ENCODE results near the gene FYN. TPM values are rescaled to one million over a fixed set of nuclear protein-coding genes. Genes with fewer than 3 reads are reported as not detected.

Gene FYN
- total and polyA plus RNA-seq, 2 donors from 2014 or later, result 34.5 to 52.4 TPM

- Histone ChIP-seq H3K27ac (ENCODE audit: low read depth in 2 of 2, low read length in 2 of 2) (peak overlapping the region in 1 of 2 donors; percentile 29), H3K4me3 (ENCODE audit: low read length in 3 of 3) (no peak overlapping the region), H3K36me3 (ENCODE audit: control insufficient read depth in 2 of 3, insufficient read depth in 3 of 3, low read length in 3 of 3) (no peaks in the 10 kb centered on the region), H3K9ac (ENCODE audit: low read length in 3 of 3) (no peak overlapping the region), H3K9me3 (ENCODE audit: control insufficient read depth in 2 of 3, insufficient read depth in 1 of 3, low read length in 3 of 3) (no peaks in the 10 kb centered on the region), H3K4me1 (ENCODE audit: control insufficient read depth in 2 of 3, insufficient read depth in 2 of 3, low read depth in 1 of 3, low read length in 3 of 3) (peaks cover 7 to 16% (median 12%) of the 10 kb centered on the region in 3 donors), H3K27me3 (ENCODE audit: control insufficient read depth, insufficient read depth, low read length) (no peaks in the 10 kb centered on the region)
- peak in 1 of 5 donors; percentile 67 for DNase-seq
- FAIRE-seq, result no peak
- intact Hi-C loops (cut with DNase I), result no loop called here
- TF ChIP-seq, protein P1, sequence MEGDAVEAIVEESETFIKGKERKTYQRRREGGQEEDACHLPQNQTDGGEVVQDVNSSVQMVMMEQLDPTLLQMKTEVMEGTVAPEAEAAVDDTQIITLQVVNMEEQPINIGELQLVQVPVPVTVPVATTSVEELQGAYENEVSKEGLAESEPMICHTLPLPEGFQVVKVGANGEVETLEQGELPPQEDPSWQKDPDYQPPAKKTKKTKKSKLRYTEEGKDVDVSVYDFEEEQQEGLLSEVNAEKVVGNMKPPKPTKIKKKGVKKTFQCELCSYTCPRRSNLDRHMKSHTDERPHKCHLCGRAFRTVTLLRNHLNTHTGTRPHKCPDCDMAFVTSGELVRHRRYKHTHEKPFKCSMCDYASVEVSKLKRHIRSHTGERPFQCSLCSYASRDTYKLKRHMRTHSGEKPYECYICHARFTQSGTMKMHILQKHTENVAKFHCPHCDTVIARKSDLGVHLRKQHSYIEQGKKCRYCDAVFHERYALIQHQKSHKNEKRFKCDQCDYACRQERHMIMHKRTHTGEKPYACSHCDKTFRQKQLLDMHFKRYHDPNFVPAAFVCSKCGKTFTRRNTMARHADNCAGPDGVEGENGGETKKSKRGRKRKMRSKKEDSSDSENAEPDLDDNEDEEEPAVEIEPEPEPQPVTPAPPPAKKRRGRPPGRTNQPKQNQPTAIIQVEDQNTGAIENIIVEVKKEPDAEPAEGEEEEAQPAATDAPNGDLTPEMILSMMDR (IDR thresholded peaks at IDR 0.05; ENCODE audit: borderline replicate concordance, extremely low read depth, insufficient read depth), result no peak
Measured at GRCh38 chr6:111662072-111662793, 211.0 kb downstream of the FYN start.

DNA sequence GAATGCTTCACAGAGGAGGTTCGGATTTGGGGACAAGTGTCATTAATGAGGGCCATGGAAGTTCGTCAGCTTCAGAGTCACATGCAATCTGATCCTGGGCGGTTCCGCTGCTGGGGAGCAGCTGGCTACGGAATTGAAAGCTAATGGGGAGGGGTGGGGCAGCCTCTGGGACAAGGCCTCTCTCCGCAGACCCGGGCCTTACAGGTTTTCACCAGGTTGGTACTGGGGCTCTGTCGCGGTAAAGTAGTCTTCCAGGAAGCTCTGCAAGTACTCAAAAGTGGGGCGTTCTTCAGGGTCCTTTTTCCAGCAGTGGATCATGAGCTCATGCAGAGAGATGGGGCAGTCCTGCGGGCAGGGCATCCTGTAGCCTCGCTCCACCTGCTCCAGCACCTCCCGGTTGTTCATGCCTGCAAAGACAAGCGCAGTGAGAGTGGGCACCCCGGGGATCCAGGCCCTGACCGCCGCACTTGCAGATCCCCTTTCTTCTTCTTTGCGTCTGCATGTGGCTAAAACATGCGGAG is 211.7 kb downstream of the FYN start:
- Histone ChIP-seq H3K36me3 (ENCODE audit: control insufficient read depth in 2 of 3, insufficient read depth in 3 of 3, low read length in 3 of 3) (no peaks in the 10 kb centered on the region), H3K27me3 (ENCODE audit: control insufficient read depth, insufficient read depth, low read length) (no peaks in the 10 kb centered on the region), H3K27ac (ENCODE audit: low read depth in 2 of 2, low read length in 2 of 2) (no peak overlapping the region), H3K4me1 (ENCODE audit: control insufficient read depth in 2 of 3, insufficient read depth in 2 of 3, low read depth in 1 of 3, low read length in 3 of 3) (peaks cover 7 to 13% (median 12%) of the 10 kb centered on the region in 3 donors), H3K4me3 (ENCODE audit: low read length in 3 of 3) (no peak overlapping the region), H3K9me3 (ENCODE audit: control insufficient read depth in 2 of 3, insufficient read depth in 1 of 3, low read length in 3 of 3) (no peaks in the 10 kb centered on the region), H3K9ac (ENCODE audit: low read length in 3 of 3) (no peak overlapping the region)
- FAIRE-seq (no peak), DNase-seq (peak in 4 of 5 donors; percentile 55 to 68 (median 60))
- TF ChIP-seq, protein P1 (IDR thresholded peaks at IDR 0.05; ENCODE audit: borderline replicate concordance, extremely low read depth, insufficient read depth), result no peak
- intact Hi-C loops (cut with DNase I), result no loop called here

GRCh38 chr6:111660531-111660930 is 212.7 kb downstream of the FYN start:
- intact Hi-C loops (cut with DNase I), result no loop called here
- Histone ChIP-seq H3K9me3 (ENCODE audit: control insufficient read depth in 2 of 3, insufficient read depth in 1 of 3, low read length in 3 of 3) (no peaks in the 10 kb centered on the region), H3K27ac (ENCODE audit: low read depth in 2 of 2, low read length in 2 of 2) (no peak overlapping the region), H3K4me3 (ENCODE audit: low read length in 3 of 3) (no peak overlapping the region), H3K4me1 (ENCODE audit: control insufficient read depth in 2 of 3, insufficient read depth in 2 of 3, low read depth in 1 of 3, low read length in 3 of 3) (peaks cover 7 to 13% (median 12%) of the 10 kb centered on the region in 3 donors), H3K36me3 (ENCODE audit: control insufficient read depth in 2 of 3, insufficient read depth in 3 of 3, low read length in 3 of 3) (no peaks in the 10 kb centered on the region), H3K9ac (ENCODE audit: low read length in 3 of 3) (no peak overlapping the region), H3K27me3 (ENCODE audit: control insufficient read depth, insufficient read depth, low read length) (no peaks in the 10 kb centered on the region)
- TF ChIP-seq, protein P1 (IDR thresholded peaks at IDR 0.05; ENCODE audit: borderline replicate concordance, extremely low read depth, insufficient read depth), result no peak
- FAIRE-seq (no peak), DNase-seq (no peak)
